ENCODE measurements around the gene EIF5.

GRCh38 chr14:103348154-103348553 is 14.1 kb downstream of the EIF5 start:
- TF ChIP-seq CTCF (IDR thresholded peaks at IDR 0.05) (no peak), POLR2A (IDR thresholded peaks at IDR 0.05) (no peak)
